OCI-LY1 (cell line): Measurements from ENCODE around the gene CLTC.

ENCODE experiments used
- CTCF ChIP-seq: fragments of 200-600 bp; sonication (generic), shearing (Covaris generic); IDR thresholded peaks from 2 replicates; pipeline ENCODE4 v1.5.1; 2017; ENCODE audit warnings: mild to moderate bottlenecking, antibody characterized with exemption, low read length, moderate library complexity, mixed read lengths
- EZH2 ChIP-seq: fragments of 200-600 bp; sonication (generic), shearing (Covaris generic); IDR thresholded peaks from 2 replicates; pipeline ENCODE4 v1.8.0; 2017; ENCODE audit warnings: borderline replicate concordance, mixed run types, mild to moderate bottlenecking, antibody characterized with exemption, low read length, moderate library complexity, mixed read lengths

- no peak for TF ChIP-seq CTCF
- no peak for TF ChIP-seq EZH2
Measured at GRCh38 chr17:59693582-59693981, 73.9 kb downstream of the CLTC start.
